GM21381 (cell line): Measurements from ENCODE around the gene PC.
"Not testable (repeated sequence)": the region's sequence is repeated elsewhere in the genome, so short reads cannot be mapped to it uniquely, and the experiment has no call there.

Source experiments
- ATAC-seq: cut with Tn5 transposase; IDR thresholded peaks from one replicate; pipeline ENCODE4 v1.9.1; 2021; ENCODE audit warnings: mild to moderate bottlenecking, moderate library complexity; ENCODE audit not compliant: unreplicated experiment

Gene PC, protein sequence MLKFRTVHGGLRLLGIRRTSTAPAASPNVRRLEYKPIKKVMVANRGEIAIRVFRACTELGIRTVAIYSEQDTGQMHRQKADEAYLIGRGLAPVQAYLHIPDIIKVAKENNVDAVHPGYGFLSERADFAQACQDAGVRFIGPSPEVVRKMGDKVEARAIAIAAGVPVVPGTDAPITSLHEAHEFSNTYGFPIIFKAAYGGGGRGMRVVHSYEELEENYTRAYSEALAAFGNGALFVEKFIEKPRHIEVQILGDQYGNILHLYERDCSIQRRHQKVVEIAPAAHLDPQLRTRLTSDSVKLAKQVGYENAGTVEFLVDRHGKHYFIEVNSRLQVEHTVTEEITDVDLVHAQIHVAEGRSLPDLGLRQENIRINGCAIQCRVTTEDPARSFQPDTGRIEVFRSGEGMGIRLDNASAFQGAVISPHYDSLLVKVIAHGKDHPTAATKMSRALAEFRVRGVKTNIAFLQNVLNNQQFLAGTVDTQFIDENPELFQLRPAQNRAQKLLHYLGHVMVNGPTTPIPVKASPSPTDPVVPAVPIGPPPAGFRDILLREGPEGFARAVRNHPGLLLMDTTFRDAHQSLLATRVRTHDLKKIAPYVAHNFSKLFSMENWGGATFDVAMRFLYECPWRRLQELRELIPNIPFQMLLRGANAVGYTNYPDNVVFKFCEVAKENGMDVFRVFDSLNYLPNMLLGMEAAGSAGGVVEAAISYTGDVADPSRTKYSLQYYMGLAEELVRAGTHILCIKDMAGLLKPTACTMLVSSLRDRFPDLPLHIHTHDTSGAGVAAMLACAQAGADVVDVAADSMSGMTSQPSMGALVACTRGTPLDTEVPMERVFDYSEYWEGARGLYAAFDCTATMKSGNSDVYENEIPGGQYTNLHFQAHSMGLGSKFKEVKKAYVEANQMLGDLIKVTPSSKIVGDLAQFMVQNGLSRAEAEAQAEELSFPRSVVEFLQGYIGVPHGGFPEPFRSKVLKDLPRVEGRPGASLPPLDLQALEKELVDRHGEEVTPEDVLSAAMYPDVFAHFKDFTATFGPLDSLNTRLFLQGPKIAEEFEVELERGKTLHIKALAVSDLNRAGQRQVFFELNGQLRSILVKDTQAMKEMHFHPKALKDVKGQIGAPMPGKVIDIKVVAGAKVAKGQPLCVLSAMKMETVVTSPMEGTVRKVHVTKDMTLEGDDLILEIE

DNA sequence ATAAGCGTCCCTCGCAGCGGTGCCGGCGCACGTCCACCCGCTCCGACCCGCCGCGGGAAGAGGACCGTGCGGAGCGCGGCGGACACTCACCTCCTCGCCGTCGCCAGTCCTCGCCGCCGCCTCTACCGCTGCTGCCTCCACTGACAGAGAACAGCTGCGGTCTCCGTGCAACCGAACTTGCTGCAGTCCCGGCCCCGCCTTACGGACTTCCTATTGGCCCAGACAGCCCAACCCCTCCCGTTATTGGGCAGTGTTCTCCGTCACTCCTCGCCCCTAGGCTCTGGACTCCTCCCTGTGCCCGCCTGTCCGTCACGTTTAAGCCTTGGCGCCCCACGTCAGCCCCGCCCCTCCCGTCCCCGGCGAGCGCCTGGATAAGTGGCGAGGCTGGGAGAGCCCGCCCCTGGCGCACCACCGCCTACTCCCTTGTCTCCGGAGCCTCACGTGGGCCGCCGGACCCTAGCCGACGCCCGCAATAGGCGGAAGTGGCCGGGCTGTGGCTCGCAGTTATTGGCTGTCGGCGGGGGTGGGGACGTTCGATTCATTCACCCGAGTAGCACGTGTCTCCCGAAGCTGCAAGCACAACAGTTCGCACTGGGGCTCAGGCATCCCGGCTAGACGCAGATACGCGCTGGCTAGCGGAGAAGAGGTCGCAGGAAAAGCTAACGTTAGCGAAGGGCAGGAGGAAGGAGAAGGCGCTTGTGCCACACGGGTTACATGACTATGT, at the start of gene PC:
TSS of gene PC (minus strand) at position 152 of the 724 bp plus-strand sequence. CDS start 86,224 bp downstream, outside the sequence.
- peak; percentile 95 for ATAC-seq

DNA sequence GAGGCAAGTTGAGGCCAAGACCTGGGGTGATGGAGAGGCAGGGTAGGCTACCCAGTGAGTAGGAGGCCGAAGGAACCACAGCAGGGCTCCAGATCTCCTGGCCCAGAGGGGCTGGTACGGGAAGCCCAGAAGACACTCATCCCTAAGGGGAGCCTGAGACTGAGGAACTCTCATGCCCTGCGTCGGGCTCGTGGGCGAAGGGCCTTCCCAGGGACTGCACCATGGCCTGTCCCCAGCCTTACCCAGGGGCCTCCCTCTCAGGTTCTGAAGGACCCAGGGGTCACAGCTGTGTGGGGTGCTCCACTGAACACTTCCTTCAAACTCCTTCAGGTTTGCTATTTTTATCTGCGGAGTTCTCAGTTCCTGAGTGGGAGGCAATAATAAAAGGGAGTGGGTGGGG, 48.9 kb upstream of the PC start:
- no peak for ATAC-seq

DNA sequence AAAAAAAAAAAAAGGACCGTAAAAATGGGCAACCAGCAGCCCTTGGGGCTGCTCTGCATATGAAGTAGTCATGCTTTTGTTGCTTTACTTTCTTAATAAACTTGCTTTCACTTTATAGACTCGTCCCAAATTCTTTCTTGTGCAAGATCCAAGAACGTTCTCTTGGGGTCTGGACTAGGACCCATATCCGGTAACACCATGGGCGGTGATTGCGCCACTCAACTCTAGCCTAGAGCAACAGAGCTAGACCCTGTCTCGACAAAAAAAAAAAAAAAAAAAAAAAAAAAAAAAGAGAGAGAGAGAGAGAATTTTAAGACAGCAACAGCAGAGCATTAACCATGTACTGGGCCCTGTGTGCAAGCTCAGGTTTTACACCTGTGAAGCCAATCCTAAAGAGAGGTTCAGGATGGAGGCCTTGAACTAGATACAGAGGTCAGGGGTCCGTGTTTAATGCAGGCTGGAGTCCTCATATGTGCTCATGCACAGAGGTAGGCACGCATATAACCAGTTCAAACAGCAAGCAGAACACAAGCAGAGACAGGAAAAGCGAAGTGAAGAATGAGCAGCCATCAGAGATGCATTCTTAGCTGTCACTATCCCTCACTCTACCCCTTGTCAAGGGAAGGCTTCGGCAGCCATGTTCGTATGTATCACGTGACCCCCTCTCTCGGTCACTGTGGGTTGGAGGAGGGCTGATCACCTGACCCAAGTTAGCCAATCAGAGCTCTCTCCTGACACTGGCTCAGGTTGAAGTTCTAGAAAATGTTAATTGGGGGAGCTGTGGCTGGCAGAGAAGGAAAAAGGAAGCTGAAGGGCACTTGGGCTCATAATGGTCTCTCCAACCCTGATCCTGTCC, 48.1 kb upstream of the PC start:
- no peak for ATAC-seq

DNA sequence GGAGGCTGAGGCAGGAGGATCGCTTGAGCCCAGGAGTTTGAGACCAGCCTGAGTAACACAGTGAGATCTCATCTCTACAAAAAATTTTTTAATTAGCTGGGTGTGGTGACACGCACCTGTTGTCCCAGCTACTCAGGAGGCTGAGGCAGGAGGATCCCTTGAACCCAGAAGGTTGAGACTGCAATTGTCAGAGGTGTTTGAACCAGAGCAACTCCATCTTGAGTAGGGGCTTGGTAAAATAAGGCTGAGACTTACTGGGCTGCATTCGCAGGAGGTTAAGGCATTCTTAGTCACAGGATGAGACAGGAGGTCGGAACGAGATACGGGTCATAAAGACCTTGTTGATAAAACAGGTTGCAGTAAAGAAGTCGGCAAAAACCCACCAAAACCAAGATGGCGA, 47.0 kb upstream of the PC start:
- not testable (repeated sequence) for ATAC-seq

DNA sequence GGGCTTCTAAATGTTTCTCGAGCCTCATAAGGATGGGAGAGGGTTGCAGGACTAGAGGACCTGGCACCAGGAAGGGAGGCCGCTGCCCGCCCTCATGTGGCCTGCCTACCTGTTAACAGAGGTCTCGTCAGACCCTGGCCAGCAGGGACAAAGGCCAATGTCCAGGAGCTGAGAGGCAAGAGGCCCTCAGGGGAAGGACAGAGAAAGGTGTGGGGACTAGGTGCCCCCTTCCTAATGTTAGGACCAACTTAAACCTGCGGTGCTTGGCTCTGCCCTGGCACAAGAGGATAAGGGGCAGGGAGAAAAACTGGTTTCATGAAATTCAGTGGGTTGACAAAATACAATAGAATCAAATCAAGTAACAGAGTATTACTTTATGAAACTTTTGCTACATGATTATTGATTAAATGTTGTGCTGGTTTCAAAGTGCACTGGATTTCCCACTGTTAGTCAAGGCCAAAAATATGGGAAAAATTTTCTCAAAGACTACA, 44.8 kb upstream of the PC start:
- ATAC-seq: no peak

DNA sequence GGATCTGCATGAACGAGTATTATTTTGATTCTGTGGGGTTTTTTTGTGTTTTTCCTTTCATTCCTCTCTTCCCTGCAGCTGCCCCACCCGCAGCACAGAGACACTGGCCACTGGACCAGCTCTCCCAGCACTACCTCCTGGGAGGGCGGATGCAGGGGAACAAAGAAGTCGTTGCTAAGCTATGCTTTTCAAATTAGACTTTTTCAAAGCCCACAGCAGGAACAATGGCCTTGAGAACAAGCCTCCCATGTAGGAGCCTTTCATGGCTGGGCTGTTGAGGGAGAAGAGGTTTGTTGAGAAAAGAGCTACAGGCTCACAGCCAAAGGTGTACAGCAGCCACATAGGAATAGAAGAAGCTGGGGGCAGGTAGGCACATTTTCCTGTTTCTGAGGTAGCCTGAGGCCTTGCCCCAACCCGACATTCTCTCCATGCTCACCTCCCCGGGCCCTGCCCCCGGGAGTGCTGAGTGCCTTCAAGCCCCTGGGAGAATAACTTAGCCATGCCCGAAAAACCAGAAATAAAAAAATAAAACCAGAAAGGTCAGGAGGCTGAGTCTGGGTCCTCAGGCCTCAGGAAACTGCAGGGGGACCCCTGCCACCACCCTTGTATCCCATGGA, 44.2 kb upstream of the PC start:
- no peak for ATAC-seq

DNA sequence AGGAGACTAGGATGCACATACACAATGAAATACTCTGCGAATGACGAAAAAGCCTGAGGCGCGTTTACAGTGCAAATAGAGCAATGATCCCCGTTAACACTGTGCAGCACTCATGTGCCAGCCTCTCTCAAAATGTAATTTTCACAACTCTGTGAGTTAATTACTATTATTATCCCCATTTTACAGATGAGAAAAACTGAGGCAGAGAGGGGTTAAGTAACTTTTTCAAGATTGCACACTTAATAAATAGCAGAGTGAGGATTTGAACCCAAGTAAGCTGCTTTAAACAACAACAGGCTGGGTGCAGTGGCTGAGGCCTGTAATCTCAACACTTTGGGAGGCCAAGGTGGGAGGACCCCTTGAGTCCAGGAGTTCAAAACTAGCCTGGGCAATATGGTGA, 43.1 kb upstream of the PC start:
- ATAC-seq: no peak

DNA sequence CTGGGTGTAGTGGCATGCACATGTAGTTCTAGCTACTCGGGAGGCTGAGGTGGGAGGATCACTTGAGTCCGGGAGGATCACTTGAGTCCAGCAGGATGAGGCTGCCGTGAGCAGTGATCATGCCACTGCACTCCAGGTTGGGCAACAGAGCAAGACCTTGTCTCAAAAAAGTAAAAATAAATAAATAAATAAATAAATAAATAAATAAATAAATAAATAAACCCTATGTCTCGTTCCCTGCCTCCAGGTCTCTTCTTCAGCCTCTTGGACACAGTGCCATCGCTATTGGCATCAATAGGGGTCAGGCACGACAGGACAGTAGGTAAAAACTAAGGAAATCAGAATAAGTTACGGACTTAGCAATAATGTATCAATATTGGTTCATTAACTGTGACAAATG, 41.4 kb upstream of the PC start:
- no peak for ATAC-seq

DNA sequence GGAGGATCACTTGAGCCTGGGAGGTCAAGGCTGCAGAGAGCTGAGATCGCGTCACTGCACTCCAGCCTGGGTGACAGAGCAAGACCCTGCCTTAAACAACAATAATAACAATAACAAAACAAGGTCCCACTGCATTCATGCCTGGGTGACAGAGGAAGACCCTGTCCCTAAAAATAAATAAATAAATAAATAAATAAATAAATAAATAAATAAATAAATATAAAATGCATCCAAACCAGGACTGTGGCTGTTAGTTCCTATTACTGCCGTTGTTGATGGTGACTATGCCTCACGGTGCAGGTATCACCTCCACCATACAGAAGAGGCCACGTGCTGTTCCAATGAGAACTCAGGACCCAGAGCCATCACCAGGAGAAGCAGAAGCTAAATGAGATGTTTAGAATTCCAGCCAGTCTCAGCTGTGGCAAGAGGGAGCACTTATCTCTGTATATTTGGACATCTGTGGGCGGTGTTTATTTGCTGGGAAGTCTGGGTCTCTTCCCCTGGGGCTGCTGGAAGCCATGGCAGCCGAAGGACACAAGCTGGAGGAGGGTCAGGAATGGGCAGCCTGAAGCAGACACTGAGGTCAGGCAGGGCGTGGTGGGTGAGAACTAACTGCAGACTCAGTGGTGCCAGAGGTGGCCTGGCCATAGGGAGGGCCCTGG, 38.6 kb upstream of the PC start:
- ATAC-seq: no peak

DNA sequence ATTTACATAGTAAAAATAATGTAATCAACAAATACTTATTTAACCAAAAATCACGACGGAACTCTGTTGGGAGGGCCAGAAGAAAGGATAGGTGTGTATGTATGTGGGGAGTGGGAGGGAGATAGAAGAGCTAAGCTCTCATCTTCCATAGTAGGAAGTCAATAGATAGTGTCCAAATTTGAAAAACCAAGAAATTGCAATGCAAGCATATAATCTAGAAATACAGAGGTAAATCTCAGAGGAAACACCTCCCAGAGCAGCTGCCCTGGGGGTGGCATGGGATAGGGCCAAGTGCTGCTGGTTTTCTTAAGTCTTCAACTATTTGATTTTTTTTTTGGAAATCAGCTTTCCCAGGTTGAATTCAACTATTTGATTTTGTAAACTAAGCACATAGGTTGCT, 33.9 kb upstream of the PC start:
- ATAC-seq: no peak

DNA sequence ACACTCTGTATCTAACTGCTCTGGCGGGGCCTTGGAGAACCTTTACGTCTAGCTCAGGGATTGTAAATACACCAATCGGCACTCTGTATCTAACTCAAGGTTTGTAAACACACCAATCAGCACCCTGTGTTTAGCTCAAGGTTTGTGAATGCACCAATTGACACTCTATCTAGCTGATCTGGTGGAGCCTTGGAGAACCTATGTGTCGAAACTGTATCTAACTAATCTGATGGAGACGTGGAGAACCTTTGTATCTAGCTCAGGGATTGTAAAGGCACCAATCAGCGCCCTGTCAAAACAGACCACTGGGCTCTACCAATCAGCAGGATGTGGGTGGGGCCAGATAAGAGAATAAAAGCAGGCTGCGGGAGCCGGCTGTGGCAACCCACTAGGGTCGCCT, 31.2 kb upstream of the PC start:
- not testable (repeated sequence) for ATAC-seq

DNA sequence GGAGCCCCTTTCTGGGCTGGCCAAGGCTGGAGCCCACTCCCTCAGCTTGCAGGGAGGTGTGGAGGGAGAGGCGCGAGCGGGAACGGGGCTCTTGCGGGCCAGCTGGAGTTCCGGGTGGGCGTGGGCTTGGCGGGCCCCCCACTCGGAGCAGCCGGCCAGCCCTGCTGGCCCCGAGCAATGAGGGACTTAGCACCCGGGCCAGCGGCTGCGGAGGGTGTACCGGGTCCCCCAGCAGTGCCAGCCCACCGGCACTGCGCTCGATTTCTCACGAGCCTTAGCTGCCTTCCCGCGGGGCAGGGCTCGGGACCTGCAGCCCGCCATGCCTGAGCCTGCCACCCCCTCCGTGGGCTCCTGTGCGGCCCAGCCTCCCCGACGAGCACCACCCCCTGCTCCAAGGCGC, 30.6 kb upstream of the PC start:
- ATAC-seq: not testable (repeated sequence)

DNA sequence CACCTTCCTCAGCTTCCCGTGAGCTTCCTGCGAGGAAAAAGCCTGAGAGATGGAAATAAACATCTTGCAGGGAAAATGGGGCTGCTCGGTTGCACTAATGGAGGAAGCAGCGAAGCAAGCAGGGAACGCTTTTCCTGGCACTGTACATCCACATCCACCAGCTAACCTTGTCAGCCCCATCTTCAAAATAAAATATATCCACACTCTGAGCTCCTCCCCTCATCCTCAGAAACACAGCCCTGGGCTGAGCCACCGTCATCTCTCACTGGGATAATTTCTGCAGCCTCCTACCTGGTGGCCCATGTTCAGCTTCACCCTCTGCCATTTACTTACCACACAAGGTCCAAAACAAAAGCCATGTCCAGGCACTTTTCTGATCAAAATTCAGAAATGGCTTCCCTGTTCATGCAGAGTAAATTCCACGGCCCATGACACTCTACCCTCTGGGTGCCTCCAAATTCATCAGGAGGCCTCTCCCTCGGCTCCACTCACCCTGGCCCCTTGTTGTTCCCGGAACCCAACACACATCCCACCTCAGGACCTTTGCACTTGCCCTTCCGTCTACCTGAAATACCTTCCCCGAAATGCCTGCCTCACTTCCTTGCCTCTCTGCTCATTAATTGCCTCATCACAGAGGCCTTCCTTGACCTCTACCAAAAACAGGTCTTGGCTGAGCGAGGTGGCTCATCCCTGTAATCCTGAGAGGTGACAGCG, 29.9 kb upstream of the PC start:
- ATAC-seq: no peak

DNA sequence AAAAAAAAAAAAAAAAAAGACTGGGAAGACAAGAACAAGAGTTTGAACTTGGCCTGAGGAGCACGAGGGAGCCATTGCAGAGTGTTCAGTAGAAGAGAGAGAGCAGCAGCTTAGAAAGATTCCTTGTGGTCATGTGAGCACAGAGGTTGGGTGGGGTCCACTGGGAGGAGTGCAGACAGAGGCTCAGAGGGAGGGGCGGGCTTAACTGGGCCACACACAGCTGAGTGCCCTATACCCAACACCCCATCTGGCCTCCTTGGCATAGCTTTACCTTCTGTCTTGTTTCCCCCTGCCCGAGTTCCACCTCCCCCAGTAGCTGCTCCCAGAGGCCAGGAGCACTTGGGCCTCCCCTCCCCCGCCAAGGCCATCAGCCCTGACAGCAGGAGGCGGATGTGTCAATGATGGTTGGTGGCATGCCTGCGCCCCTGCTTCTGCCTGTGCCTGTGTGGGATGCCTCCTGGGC, 29.0 kb upstream of the PC start:
- ATAC-seq: no peak

DNA sequence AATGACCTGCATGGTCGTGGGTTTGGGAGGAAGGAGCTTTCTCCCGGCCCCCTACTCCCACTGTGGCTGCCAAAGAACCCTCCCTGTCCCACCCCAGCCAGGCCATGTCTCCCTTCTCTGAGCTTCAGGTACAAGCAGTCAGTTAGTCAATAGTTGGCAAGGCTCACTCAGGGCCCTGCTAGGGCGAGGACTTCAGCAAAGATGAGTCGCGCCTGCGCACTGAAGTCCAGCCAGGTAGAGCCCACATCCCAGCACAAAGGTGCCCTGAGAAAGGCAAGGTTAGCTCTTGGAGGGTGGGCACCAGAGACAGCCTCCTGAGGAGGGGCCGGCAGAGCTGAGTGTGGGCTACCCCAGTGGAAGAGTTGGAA, 28.0 kb upstream of the PC start:
- no peak for ATAC-seq

DNA sequence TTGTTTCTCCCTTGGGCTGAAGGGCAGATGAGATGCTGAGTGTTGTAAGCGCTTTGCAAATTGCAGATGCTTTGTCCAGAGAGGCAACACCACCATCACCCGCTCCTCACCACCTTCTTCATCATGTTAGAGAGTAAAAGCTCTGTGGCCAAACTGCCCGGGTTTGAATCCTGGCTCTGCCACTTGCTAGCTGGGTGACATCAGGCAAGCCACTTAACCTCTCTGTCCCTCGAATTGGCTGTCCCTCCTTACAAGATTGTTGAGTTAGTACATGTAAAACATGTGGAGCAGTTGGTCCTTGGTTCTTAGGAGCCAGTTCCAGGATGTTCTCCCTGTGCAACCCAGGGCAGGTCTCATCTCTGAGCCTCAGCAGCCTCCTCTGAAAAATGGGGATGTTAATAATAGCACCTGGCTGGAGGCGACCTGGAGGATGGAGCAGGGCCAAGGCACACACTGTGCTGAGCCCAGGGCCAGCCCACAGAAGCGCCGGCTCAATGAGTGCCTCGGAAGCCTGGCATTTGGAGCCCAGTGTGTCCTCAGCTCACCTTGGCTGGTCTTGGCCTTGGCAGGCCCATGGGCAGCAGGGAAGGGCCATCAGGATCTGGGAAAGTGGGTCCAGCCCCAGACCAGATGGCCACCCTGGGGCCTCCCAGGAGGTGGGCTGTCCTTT, 27.5 kb upstream of the PC start:
- no peak for ATAC-seq

DNA sequence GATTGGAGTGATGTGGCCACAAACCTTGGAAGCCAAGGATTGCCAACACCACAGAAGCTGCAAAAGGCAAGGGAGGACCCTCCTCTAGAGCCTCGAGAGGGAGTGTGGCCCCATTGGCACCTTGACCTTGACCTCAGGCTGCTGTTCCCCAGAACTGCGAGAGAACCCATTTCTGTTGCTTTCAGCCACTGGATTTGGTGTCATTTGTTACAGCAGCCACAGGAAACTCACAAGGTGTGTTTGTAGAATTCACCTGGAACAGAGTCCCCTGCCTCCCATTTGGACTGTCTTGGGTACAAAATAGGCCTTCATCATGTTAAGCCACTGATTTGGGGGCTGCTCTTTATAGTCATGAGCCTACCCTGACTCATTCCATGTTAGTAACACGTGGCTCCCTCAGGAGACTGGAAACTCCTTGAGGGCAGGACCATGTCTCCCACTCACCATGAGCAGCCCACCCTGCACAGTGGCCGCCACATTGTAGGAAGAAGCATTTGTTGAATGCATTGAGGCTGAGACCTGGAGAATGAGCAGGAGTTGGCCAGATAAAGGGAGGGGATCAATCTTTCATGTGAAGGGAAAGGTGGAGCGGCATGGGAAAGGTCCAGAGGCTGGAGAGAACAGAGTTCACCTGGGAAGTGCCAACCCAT, 25.2 kb upstream of the PC start:
- no peak for ATAC-seq
